Lower leg skin (tissue), 3 donors: ENCODE data around the gene MAGEB17.

Experiments used
- POLR2A ChIP-seq, 2 donors: fragments of 450-650 bp; IDR thresholded peaks; one replicate each; pipeline ENCODE4 v1.6.1; 2016 to 2017; ENCODE audit warnings: antibody characterized with exemption in 2 of 2, mild to moderate bottlenecking in 1 of 2, moderate library complexity in 1 of 2
- TF ChIP-seq, protein P1 (sequence below), 3 donors: fragments of 450-650 bp; IDR thresholded peaks; one replicate each; pipeline ENCODE4 v1.5.1; 2016; ENCODE audit warnings: antibody characterized with exemption in 3 of 3, mild to moderate bottlenecking in 3 of 3, moderate library complexity in 2 of 3

DNA sequence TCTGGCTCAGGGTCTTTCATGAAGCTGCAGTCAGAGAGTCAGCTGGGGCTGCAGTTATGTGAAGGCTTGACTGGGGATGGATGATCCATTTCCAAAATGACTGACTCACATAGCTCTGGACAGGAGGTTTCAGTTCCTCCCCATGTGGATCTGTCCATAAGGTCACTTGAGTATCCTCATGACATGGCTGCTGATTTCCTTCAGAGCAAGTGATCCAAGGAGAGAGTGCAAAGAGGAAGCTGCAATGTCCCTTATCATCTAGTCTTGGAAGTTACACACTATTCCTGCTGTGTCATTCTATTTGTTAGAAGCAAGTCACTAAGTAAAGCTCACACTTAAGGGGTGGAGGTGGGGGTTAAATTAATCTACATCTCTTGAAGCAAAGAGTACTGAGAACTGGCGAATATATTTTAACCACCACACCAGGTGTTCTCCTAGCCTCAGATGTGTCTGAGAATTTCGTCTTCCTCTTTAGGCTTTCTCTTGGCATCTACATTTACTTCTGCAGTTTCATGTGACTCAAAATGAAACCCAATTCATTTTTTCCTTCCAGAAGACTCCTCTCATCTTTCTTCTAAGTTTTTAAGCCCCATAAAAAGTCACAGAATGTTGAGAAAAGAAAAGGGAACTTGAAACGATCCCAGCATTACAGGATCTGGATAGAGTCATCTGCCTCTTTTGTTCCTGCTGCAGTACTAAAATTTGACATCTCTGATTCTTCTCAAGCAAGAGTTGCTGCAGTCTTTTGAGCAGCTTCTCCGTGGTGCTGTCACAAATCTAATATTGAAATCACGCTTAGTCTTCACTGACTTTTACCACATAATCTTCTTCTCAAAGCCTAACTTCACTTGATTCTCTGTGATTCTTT lies 47.7 kb upstream of the MAGEB17 start:
- TF ChIP-seq, protein P1, sequence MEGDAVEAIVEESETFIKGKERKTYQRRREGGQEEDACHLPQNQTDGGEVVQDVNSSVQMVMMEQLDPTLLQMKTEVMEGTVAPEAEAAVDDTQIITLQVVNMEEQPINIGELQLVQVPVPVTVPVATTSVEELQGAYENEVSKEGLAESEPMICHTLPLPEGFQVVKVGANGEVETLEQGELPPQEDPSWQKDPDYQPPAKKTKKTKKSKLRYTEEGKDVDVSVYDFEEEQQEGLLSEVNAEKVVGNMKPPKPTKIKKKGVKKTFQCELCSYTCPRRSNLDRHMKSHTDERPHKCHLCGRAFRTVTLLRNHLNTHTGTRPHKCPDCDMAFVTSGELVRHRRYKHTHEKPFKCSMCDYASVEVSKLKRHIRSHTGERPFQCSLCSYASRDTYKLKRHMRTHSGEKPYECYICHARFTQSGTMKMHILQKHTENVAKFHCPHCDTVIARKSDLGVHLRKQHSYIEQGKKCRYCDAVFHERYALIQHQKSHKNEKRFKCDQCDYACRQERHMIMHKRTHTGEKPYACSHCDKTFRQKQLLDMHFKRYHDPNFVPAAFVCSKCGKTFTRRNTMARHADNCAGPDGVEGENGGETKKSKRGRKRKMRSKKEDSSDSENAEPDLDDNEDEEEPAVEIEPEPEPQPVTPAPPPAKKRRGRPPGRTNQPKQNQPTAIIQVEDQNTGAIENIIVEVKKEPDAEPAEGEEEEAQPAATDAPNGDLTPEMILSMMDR (IDR thresholded peaks at IDR 0.05), result no peak
- TF ChIP-seq POLR2A (IDR thresholded peaks at IDR 0.05), result no peak
